PFSK-1 (cell line): Measurements from ENCODE around the gene CSN1S1.

Experiments used
- FOXP2 ChIP-seq: optimal IDR thresholded peaks from 2 replicates; pipeline ENCODE3; 2011; ENCODE audit warnings: borderline replicate concordance, control low read depth, inconsistent platforms; ENCODE audit not compliant: insufficient read depth; ENCODE audit errors: extremely low read length, extremely low read depth
- POLR2AphosphoS5 ChIP-seq: IDR thresholded peaks from 2 replicates; pipeline ENCODE4 v1.6.1; 2012; ENCODE audit warnings: low read depth, mild to moderate bottlenecking, control low read depth, low read length, moderate library complexity
- REST ChIP-seq, 2 experiments: IDR thresholded peaks; 2 replicates each; pipeline versions ENCODE4 v1.6.1 to v1.8.0; 2011 to 2012; ENCODE audit warnings: low read depth in 2 of 2, low read length in 2 of 2, control low read depth in 1 of 2, inconsistent platforms in 1 of 2, mild to moderate bottlenecking in 1 of 2, moderate library complexity in 1 of 2; ENCODE audit not compliant: insufficient read depth in 1 of 2
- SIN3A ChIP-seq: IDR thresholded peaks from 2 replicates; pipeline ENCODE4 v1.6.1; 2012; ENCODE audit warnings: mild to moderate bottlenecking, low read length, moderate library complexity, borderline replicate concordance; ENCODE audit not compliant: insufficient read depth
- TAF1 ChIP-seq: IDR thresholded peaks from 2 replicates; pipeline ENCODE4 v1.6.1; 2012; ENCODE audit warnings: low read length, control low read depth, borderline replicate concordance; ENCODE audit not compliant: insufficient read depth

The CSN1S1 gene

GRCh38 chr4:69910016-69910782 lies 20.7 kb upstream of the CSN1S1 start:
- no peak for TF ChIP-seq POLR2AphosphoS5
- TF ChIP-seq FOXP2: no peak
- TF ChIP-seq TAF1: no peak
- no peak for TF ChIP-seq REST (IDR thresholded peaks at IDR 0.05; ENCODE audit: insufficient read depth in 1 of 2, low read depth in 2 of 2, low read length in 2 of 2)
- TF ChIP-seq SIN3A: no peak

GRCh38 chr4:69920874-69921273 lies 10.0 kb upstream of the CSN1S1 start:
- TF ChIP-seq REST (IDR thresholded peaks at IDR 0.05; ENCODE audit: insufficient read depth in 1 of 2, low read depth in 2 of 2, low read length in 2 of 2) (no peak), SIN3A (no peak), FOXP2 (no peak), TAF1 (no peak), POLR2AphosphoS5 (no peak)

- TF ChIP-seq TAF1 (no peak), SIN3A (no peak), REST (IDR thresholded peaks at IDR 0.05; ENCODE audit: insufficient read depth in 1 of 2, low read depth in 2 of 2, low read length in 2 of 2) (no peak), FOXP2 (no peak), POLR2AphosphoS5 (no peak)
These were observed 3.3 kb downstream of the CSN1S1 start for GRCh38 chr4:69934150-69934549.

- no peak for TF ChIP-seq REST (IDR thresholded peaks at IDR 0.05; ENCODE audit: insufficient read depth in 1 of 2, low read depth in 2 of 2, low read length in 2 of 2)
- TF ChIP-seq SIN3A: no peak
- TF ChIP-seq FOXP2: no peak
- TF ChIP-seq POLR2AphosphoS5: no peak
These were observed 5.7 kb downstream of the CSN1S1 start for GRCh38 chr4:69936566-69936965.
